GM08714 (cell line): ENCODE data around the gene CPLX4.

ENCODE experiments used
- H3K4me3 ChIP-seq: fragments of 200-500 bp; sonication (Bioruptor generic); 2 replicates; pipeline ENCODE4 v1.5.1; 2014; ENCODE audit warnings: mild to moderate bottlenecking, low read length, inconsistent platforms
- ZNF274 ChIP-seq: IDR thresholded peaks from 2 replicates; pipeline ENCODE4 v1.6.1; 2012; ENCODE audit warnings: mild to moderate bottlenecking, low read depth, low read length

Gene CPLX4

DNA sequence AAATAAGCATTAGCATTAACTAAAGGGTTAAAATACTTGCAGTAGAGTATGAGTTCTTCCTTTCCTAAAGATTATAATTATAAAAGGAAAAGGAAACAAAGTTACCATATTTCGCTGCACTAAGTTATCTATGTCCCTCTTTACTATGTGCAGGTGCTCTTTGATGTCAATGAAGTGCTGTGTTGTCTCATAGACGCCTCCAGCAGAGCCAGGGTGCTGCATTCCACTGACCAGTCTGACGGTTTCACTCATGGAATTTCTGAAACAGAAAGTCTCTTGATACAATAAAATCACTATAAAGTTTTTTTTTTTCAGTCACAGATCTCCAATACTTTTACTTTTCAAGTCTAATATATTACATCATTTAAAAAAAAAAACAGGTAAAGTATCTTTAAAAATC, 14.5 kb upstream of the CPLX4 start:
- no peak overlapping the region for H3K4me3 ChIP-seq
- TF ChIP-seq ZNF274, result no peak

DNA sequence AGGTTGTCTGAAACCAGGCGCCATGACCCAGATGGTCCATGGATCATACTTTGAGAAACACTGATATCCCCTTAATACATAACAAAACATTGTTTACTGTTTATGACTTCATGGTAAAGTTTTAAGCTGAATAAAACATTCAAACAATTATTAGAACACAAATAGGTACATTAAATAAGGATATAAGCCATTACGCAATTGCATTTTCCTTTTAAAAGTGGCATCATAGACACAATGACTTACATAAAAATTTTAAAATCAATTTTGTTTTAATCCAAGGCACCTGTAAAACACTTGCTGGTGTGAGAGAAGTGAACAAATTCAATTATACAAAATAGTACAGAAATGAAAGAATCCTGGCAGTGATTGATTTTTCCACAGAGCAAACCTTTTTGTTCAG, 10.2 kb upstream of the CPLX4 start:
- TF ChIP-seq ZNF274, result no peak
- H3K4me3 ChIP-seq, result no peak overlapping the region

DNA sequence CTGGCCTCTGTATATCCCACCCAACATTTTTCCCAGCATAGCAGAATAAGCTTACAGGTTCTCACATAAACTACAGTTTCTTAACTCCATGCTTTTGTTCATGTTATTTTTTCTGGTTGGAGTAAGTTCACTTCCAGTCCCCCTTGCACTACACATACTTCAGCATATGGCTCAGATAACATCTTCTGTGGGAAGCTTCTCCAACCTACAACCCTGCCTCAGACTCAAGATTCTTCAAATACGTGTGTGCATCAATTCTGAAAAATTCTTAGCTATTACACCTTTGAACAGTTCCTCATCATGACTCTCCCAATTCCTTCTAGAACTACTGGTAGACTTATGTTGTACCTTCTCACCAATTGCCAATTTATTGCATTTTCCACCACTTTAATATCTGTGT, 7.5 kb upstream of the CPLX4 start:
- H3K4me3 ChIP-seq, result no peak overlapping the region
- TF ChIP-seq ZNF274, result no peak

DNA sequence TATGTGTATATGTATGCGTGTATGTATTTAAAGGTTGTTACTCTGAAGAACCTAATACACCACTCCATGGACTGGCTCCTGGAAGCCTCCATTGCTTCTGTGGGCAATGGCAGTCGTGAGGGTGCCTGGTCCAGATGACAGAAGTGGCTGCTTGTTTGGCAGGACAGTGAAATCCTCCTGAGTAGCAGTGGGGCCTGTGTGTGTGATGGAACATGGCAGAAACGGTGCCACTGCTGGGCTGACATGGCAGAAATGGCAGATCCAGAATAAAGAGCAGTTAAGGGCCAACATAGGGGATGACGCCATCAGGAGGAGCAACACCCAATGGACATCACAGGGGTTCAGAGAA, 6.1 kb upstream of the CPLX4 start:
- no peak overlapping the region for H3K4me3 ChIP-seq
- TF ChIP-seq ZNF274, result no peak

DNA sequence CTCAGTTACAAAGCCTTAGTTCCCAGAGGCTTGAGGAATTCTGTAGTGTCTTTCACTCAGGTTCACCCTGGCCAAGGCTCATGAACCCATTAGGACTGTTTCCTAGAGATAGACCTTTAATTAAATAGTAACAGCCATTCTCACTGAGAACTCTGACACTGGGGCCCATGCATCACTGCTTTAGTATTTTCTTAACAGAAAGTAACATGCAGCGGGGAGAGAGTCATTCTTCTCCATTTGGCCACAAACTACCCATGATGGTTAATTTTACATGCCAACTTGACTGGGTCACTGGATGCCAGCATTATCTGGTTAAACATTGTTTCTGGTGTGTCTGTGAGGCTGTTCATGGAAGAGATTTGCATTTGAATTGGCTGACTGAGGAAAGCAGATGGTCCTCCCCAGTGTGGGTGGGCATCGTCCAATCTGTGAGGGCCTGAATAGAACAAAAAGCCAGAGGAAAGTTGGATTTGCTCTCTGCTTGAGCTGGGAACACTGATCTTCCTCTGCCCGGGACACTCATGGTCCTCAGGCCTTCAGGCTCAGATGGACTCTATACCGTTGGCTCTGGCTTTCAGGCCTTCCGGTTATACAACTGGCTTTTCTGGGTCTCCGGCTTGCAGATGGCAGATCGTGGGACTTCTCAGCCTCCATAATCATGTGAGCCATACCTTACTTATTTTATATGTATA, 5.6 kb upstream of the CPLX4 start:
- no peak overlapping the region for H3K4me3 ChIP-seq
- no peak for TF ChIP-seq ZNF274

DNA sequence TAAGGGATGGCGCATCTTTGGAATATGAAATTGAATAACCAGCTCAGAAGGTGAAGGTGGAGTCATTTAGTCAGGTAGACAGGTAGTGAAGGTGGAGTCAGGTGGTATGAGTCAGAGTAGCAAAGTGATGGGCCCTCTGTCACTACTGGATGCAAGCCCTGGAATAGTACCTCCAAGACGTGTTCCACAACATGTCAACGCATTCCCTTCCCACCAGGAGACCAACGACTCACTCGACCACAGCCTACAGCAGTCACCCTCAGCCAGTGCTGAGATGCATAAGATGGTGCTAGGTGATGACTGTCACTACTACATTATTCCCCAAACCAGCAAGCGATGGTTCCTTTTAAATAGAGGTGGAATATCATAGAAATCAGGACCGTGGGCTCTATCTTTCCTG, 6.8 kb downstream of the CPLX4 start:
- TF ChIP-seq ZNF274, result no peak
- H3K4me3 ChIP-seq, result no peak overlapping the region

DNA sequence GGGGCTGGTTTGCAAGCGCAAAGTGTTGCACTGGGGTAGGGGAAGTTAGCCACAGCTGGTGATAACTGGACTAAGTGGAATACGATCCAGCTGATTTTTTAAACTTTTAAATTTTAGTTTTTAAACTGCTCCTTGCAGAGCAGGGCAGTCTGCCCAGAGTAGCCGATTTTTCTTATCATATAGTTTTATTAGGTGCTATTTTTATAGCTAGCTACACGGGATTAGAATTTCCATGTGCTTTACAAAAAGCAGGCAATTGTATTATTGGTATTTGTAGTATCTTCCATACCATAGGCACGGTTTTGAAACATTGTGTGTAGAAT, 9.6 kb downstream of the CPLX4 start:
- H3K4me3 ChIP-seq, result no peak overlapping the region
- TF ChIP-seq ZNF274, result no peak

DNA sequence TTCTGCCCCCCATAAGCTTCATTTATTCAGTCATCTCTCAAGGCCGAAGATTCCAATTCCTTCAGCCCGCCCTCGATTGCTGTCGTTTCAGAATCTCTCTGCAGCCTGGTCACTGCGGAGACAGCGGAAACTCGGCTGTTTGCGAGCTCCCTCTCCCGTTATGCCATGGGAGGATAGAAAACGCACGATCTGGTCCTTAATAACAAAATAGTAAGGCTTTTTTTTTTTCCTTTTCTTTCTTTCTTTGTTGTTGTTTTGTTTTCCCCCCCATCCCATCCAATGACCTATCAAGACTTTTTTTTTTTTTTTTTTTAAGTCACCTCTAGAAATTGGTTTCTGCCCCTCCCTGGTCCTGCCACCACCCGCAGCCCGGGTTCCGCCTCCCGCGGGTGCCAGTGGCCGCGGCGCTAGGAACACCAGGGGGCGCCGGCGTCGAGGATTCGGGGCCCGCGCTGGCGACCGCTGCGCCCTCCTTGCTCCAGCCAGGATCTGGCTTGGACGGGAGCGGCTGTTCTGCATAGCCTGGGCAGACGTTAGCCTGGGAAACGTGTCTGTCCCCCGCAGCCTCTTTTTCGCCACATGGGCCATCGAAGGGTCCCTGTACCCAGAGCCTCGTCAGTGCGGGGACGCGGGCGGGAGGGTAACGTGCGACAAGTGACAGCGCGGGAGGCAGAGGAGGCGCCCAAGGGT, 10.1 kb downstream of the CPLX4 start:
- H3K4me3 ChIP-seq, result no peak overlapping the region
- no peak for TF ChIP-seq ZNF274

DNA sequence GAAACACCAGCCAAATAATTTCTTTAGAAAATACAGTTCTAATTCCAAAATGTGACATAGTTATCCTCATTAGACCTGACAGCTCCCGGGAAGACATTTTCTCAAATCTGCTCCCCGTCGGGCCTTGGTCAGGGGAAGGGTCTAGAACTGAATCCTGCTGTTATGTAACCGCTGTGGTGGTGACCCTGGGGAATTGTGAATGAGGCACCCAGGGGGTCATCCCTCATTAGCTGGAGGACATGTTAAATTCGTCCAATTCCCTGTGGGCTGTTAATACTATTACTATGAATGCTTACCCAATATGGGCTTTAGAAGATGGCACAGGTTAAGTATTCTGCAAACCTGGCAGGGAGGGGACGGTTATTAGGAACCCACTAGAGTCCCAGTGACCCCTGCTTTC, 11.8 kb downstream of the CPLX4 start:
- no peak for TF ChIP-seq ZNF274
- H3K4me3 ChIP-seq, result no peak overlapping the region

DNA sequence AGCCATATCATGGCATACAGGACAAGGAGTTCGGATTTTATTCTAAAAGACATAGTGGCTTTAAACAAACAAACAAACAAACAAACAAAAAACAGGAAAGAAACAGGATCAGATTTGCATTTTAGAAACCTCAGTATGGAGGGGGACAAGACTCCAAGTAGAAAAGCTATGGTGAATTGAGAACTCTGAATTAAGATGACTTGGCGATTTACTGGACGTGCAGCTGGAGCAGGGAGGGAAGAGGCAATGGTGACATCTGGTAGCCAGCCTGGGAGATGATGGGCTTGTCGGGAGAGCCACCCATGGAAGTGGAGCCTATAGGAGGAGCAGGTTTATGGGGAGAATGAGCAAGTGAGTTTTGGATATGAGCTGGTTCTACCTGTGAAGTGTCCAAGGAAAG, 13.2 kb downstream of the CPLX4 start:
- TF ChIP-seq ZNF274, result no peak
- no peak overlapping the region for H3K4me3 ChIP-seq

DNA sequence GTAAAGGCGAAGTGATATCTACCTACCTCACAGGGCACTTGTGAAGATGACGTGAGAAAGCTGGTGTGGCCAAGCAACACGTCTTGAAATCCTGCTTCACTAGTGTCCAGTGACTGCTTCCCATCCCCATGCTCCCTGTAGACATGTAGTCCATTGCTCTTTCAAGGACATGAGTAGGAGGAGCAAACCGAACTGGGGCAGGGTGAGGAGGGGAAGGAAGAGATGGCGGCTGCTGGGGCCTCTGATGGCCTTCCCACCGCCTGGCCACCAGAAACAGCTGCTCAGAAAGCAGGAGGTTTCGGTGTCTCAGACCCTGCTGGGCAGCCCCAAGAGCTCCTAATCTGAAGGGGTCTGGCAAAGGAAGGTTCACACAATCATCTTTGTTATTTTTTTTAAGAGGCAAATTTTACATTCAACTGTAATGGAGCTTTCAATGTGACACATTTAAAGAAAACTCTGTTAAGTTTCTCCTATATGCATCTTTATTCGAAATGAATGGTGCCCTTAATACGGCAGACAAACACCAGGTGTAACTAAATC, 14.7 kb downstream of the CPLX4 start:
- no peak for TF ChIP-seq ZNF274
- no peak overlapping the region for H3K4me3 ChIP-seq

DNA sequence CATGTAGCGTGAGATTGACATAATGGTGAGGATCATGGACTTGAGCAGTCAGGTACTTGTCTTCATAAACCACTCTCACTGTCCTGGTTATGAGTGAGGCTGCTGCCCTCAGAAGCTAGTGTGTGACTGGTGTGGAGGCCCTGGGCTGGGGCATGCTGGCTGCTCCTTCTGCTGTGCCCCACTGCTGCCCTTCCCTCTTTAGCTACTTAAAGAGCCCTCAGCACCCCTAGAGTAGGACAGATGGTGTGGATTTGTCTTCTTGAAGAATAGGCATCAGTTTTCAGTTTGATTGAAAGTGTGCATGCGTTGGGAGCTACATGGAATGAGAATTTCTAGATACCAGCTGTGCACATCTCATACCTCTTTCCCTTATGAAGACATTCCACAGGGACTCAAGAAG, 15.4 kb downstream of the CPLX4 start:
- TF ChIP-seq ZNF274, result no peak

DNA sequence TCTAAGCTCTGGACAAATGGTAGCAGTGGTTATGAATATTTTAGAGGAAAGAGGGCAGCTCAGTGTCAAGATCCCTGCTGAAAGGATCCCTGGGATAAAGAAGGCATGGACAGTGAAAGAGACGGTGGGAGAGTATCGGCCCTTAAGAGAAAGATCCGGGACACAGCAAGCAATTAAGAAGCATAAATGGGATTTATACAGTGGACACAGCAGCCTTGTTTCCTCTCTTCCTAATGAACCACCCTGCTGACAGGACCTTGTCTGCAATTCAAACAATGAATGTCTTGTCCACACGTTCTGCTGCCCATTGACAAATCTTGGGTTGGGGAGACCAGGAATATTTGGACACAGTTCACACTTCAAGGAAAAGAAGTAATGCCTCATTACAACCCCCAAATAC, 16.5 kb downstream of the CPLX4 start:
- H3K4me3 ChIP-seq, result no peak overlapping the region
- no peak for TF ChIP-seq ZNF274

More for the DNA sequence above, 15.4 kb downstream of the CPLX4 start:
- H3K4me3 ChIP-seq, result no peak overlapping the region

DNA sequence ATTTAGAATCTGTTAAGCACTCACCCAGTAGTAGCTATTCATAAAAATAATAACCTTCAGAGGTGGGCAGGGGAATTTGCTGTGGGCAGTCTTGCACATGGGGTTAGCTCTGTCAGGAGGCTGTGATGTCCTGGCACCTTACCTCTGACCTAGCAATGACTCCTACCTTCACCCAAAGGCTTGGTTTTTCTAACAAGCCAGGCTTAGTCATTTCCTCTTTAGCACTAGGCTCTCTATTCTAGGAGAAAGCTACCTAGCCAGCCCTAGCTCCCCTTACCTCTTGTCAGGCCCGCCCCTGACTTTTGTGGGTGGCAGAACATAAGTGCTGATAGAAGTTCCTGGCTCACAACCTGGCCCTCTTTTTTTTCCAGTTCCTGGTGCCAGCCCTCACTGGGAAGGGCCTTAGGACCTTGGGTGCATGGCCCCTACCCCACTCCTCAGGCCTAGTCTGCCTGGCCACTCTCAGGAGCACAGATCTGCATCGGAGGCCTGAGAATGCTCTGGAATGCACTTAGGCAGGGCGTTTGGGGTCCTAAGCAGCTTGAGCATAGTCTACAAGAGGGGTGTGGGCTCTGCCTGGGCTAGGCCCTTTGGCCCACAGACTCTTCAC, 17.7 kb downstream of the CPLX4 start:
- no peak for TF ChIP-seq ZNF274
- H3K4me3 ChIP-seq, result no peak overlapping the region

DNA sequence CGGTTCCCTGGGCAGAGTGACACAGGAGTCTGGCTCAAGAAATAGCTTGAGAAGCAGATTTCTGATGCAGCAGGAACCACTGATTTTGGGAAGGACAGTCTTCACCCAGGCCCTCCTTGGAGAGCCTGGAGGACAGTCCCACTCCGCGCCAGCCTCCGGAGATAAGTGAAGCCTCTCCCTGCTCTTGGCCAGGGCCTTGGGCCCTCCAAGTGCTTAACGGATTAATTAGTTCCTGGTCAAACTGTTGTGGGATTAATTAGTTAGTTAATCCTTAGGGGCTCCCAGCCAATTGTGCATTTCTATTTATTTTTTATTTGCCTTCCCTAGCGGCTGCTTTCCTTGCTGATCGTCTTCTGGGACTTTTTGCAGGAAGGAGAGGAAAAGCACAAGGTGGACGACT, 19.6 kb downstream of the CPLX4 start:
- TF ChIP-seq ZNF274, result no peak
- H3K4me3 ChIP-seq, result no peak overlapping the region

DNA sequence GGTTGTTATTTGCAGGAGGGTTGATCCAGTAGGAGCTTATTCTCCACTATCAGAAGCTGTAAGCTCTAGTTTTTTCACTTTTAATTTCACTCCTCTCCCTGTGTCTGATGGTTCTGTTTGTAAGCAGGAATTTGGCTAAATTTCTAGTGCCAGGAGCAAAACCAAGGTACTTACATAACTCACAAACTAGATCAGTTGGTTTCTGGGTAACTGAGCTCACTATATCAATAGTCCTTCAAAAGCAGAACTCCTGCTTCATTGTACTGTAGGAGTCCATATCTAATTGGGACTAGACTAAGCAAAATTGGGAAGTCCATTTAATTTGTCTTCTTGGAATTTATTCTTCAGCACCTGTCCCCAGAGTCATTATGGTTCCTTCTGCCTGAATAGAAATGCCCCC, 25.1 kb downstream of the CPLX4 start:
- no peak overlapping the region for H3K4me3 ChIP-seq
- no peak for TF ChIP-seq ZNF274
